BJ (cell line): ENCODE measurements around the gene AVPR2. TPM values are rescaled to one million over a fixed set of nuclear protein-coding genes. Genes with fewer than 3 reads are reported as not detected.

Experiments
- CTCF ChIA-PET: fragments of 350-600 bp; formaldehyde crosslinking; extraction: SDS; loops from one replicate; lab custom pipeline; 2021; ENCODE audit warnings: antibody characterized with exemption, inconsistent platforms; lab: Yijun Ruan, JAX
- POLR2A ChIA-PET: fragments of 300-600 bp; sonication (Branson Sonifier 250); formaldehyde crosslinking; extraction: SDS; loops from one replicate; lab custom pipeline; 2021; ENCODE audit warnings: antibody characterized with exemption; lab: Charles Lee
- DNase-seq: peaks from one replicate; pipeline ENCODE4 v3.0.0-alpha.2; 2011; ENCODE audit warnings: low read depth
- H3K27me3 ChIP-seq: 2 replicates; pipeline ENCODE4 v1.6.0; 2011; ENCODE audit warnings: low read length; ENCODE audit not compliant: control insufficient read depth, insufficient read depth
- H3K36me3 ChIP-seq: 2 replicates; pipeline ENCODE4 v1.5.1; 2011; ENCODE audit warnings: low read length; ENCODE audit not compliant: control insufficient read depth, insufficient read depth
- H3K4me3 ChIP-seq: 2 replicates; pipeline ENCODE4 v1.5.1; 2011; ENCODE audit warnings: low read depth, mild to moderate bottlenecking, control low read depth, low read length
- CTCF ChIP-seq: IDR thresholded peaks from 2 replicates; pipeline ENCODE4 v1.5.1; 2011; ENCODE audit warnings: low read depth, mild to moderate bottlenecking, control low read depth, inconsistent platforms, low read length, moderate library complexity; ENCODE audit not compliant: insufficient read depth
- polyA plus RNA-seq: library from polyadenylated mRNA; depleted of rRNA; stranded (reverse); fragments of >200 nt; gene quantifications from 2 replicates; pipeline ENCODE4 v1.2.3, GENCODE V29; 2011

The AVPR2 gene
- polyA plus RNA-seq, 1 experiment, result not detected

GRCh38 chrX:153862369-153863250, 41.9 kb upstream of the AVPR2 start:
- TF ChIP-seq CTCF, result no peak
- H3K36me3 ChIP-seq, result peaks cover 1% of the 10 kb centered on the region
- H3K4me3 ChIP-seq, result no peak overlapping the region
- H3K27me3 ChIP-seq, result no peaks in the 10 kb centered on the region
- CTCF ChIA-PET, result no interaction called here
- DNase-seq, result no peak
- POLR2A ChIA-PET, result no interaction called here

- H3K4me3 ChIP-seq, result no peak overlapping the region
- CTCF ChIA-PET, result no interaction called here
- no peaks in the 10 kb centered on the region for H3K27me3 ChIP-seq
- TF ChIP-seq CTCF, result no peak
- POLR2A ChIA-PET, result no interaction called here
- DNase-seq, result no peak
- peaks cover 1% of the 10 kb centered on the region for H3K36me3 ChIP-seq
Observed at GRCh38 chrX:153863251-153863991, 41.1 kb upstream of the AVPR2 start.

GRCh38 chrX:153864101-153864500, 40.4 kb upstream of the AVPR2 start:
- Histone ChIP-seq H3K27me3 (no peaks in the 10 kb centered on the region), H3K4me3 (no peak overlapping the region), H3K36me3 (peaks cover 3% of the 10 kb centered on the region)
- no peak for TF ChIP-seq CTCF
- ChIA-PET CTCF (no interaction called here), POLR2A (no interaction called here)
- DNase-seq, result no peak

- ChIA-PET CTCF (no interaction called here), POLR2A (no interaction called here)
- Histone ChIP-seq H3K36me3 (peaks cover 4% of the 10 kb centered on the region), H3K4me3 (no peak overlapping the region), H3K27me3 (no peaks in the 10 kb centered on the region)
- no peak for DNase-seq
- no peak for TF ChIP-seq CTCF
Observed at GRCh38 chrX:153864561-153865320, 39.7 kb upstream of the AVPR2 start.

- POLR2A ChIA-PET, result no interaction called here
Observed at GRCh38 chrX:153865321-153865580, 39.2 kb upstream of the AVPR2 start.

More at GRCh38 chrX:153865321-153865580, 39.2 kb upstream of the AVPR2 start:
- no peaks in the 10 kb centered on the region for H3K27me3 ChIP-seq
- CTCF ChIA-PET, result no interaction called here
- no peak for TF ChIP-seq CTCF
- H3K36me3 ChIP-seq, result peaks cover 6% of the 10 kb centered on the region
- no peak for DNase-seq
- H3K4me3 ChIP-seq, result no peak overlapping the region
